NCI-H187 (cell line): ENCODE data around the gene SAMD1.

Source experiments
- DNase-seq, 2 experiments: peaks; one replicate each; lab custom pipeline; 2025; lab: John Stamatoyannopoulos, UW

The SAMD1 gene

GRCh38 chr19:14113762-14114414, 23.3 kb upstream of the SAMD1 start:
- DNase-seq, result no peak

DNA sequence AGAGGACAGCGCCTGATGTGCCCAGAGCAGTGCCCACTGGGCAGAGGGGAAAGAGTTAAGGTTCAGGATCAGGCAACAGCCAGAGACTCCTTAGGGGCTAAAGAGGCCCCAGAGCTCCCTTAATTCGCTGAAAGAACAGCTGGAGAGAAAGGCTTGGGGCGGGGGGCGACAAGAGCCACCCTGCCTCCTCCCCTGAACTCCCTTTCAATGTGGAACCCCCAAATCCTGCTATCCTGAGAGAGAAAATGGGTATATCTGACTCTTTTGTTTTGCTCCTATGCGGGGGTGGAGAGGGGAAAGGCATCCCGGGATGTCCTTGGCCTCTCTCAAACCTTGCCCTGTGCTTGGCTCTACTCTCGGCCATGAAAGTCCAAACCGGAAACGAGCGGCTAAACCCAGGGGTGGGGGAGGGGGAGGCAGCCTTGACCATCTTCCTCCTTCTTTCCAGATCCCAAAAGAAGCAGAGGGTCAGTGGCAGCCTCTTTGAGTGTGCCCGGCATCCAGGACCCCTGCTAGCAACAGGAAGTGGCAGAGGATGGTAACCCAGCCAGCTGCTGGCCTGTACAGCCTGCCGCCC, 22.3 kb upstream of the SAMD1 start:
- DNase-seq, result no peak

GRCh38 chr19:14112051-14112808, 21.7 kb upstream of the SAMD1 start:
- DNase-seq, result no peak

DNA sequence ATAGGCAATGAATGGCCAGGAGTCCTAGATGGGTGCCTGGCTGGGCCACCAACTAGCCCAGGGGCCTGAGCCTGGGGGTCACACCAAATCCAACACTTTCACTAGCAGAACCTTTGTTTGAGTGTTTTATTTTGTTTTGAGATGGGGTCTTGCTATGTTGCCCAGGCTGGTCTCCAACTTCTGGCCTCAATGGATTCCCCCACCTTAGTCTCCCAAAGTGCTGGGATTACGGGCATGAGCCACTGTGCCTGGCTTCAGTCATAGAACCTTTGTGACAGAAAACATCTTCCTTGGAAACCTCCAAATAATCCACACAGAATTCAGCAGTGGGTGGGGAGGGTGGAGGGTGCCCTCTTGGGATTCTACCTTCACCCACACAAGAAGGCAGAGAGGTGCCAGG, 20.9 kb upstream of the SAMD1 start:
- no peak for DNase-seq

GRCh38 chr19:14110650-14111049, 20.1 kb upstream of the SAMD1 start:
- DNase-seq, result no peak

DNA sequence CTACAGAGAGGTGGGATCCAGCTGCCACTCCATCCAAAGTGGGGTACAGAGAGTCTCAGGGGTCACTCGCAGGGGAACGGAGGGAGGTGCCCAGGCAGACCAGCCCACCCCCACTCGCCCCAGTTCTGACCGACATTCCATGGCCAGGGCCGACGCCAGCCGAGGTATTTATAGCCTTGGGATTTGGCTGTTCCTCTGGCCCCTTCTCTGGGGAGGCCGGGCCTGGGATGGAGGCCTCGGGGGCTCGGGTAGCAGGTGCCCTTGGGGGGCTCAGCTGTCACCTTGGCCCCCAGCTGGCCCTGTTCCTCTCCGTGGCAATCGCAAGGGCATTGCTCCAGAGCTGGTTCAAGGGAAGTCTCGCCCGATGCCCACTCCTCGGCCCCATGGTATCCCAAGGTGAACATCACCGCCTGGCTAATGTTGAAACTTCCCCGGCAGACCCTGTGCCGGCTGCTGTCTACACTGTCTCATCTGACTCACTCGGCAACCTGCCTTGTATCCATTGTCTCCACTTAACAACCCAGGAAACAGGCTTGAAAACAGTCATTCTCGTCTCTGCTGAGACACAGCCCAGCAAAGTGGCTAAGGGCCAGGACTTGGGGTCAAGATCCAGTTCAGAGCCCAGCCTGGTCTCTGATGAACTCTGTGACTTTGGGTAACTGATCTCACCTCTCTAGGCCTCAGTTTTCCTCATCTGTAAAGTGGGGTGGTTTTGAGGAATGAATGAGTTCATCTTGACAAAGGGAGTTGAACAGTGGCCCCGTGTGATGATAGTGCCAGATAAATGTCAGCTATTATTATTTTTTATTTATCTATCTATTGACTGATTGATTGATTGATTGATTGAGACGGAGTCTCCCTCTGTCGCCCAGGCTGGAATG, 17.3 kb upstream of the SAMD1 start:
- DNase-seq, result no peak

- DNase-seq, result no peak
These were observed 16.3 kb upstream of the SAMD1 start for GRCh38 chr19:14106840-14107239.

DNA sequence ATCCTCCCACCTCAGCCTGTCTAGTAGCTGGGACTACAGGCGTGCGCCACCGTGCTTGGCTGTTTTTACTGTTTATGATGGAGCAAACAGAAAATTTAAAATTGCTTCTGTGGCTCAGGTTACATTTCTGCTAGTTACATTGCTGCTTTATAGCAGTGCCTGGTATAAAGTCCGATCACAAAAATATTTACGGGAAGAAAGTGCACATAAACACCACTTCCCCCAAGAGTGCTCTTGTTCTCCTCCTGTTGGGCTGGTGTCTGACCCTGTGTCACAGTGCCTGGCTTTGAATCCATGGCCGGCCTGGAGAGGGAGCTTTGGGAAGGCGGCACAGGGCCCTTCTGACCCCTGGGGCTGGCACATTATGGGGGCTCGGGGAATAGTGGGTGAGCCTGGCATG, 15.1 kb upstream of the SAMD1 start:
- no peak for DNase-seq

GRCh38 chr19:14103310-14103709, 12.8 kb upstream of the SAMD1 start:
- no peak for DNase-seq

DNA sequence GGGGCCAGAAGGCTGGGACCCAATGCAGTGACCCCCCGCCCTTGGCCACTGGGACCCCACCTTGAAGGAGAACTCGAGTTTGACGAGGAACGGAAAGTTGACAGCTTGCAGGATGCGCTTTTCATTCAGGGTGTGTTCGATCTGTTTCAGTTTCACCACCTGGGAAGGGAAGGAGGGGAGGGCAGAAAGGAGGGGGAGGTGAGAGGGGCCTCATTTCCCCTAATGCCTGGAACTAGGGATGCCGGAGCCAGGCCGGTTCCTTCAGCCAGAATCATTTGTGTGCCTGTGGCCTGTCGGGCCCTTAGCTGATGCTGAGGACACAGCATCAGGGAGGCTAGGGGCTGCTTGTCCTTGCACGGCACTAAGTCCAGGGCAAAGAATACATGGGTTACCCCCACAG, 12.2 kb upstream of the SAMD1 start:
- DNase-seq, result no peak

DNA sequence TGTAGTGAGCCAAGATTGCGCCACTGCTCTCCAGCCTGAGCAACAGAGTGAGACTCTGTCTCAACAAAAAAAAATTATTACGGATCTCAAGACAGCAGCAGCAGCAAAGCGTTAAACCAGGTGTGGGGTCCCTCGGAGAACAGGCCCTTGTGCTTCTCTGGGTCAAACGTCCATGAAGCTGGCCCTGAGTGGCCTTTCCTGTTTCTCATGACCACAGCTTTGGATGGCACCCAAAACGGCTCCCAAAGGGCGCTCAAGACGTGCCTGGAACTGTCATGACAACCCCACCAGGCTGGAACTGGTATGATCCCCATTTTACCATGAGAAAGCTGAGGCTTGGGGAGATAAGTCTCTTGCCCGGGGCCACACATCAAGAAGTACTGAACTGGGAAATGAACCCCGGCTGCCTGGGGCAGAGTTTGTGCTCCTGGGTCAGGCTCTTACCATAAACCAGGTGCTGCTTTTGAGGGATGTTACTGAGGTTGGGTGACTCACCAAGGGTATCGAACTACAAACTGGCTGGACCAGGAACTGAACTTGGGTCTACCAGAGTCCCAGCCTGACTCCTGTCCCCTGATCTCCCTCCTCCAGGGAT, 11.6 kb upstream of the SAMD1 start:
- DNase-seq, result no peak

- no peak for DNase-seq
These were observed 10.5 kb upstream of the SAMD1 start for GRCh38 chr19:14101003-14101545.

- no peak for DNase-seq
These were observed 7.1 kb upstream of the SAMD1 start for GRCh38 chr19:14097532-14098151.

DNA sequence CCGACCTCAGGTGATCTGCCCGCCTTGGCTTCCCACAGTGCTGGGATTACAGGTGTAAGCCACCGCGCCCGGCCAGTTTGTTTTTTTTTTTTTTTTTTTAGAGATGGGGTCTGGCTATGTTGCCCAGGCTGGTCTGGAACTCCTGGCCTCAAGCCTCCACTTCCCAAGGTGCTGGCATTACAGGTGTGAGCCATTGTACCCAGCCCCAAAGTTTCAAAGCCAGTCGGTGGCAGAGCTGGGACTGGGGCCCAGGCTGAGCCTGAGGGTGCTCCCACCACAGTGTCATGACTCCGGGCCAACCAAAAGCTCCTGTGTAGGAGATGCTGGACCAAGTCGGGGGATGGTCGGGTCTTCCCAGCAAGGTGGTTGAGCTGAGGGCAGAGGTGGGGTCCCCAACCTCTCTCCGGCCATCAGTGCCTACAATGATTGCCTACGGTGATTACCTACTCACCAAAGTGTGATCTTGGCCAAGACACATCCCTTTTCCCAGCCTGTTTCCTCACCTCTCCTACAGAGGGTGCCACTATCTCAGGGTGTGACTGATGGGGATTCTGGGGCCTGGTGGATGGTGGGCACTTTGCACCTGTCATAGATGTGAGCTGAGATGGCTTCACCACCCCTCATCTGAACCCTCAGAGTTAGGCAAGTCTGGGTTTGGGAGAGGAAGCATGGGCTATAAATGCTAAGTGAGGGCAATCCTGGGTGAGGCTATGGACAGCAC, 5.9 kb upstream of the SAMD1 start:
- DNase-seq, result no peak

- no peak for DNase-seq
These were observed 4.3 kb upstream of the SAMD1 start for GRCh38 chr19:14094854-14095253.

GRCh38 chr19:14093117-14093823, 2.7 kb upstream of the SAMD1 start:
- DNase-seq, result no peak

GRCh38 chr19:14091813-14092462, 1.4 kb upstream of the SAMD1 start:
- DNase-seq, result no peak

DNA sequence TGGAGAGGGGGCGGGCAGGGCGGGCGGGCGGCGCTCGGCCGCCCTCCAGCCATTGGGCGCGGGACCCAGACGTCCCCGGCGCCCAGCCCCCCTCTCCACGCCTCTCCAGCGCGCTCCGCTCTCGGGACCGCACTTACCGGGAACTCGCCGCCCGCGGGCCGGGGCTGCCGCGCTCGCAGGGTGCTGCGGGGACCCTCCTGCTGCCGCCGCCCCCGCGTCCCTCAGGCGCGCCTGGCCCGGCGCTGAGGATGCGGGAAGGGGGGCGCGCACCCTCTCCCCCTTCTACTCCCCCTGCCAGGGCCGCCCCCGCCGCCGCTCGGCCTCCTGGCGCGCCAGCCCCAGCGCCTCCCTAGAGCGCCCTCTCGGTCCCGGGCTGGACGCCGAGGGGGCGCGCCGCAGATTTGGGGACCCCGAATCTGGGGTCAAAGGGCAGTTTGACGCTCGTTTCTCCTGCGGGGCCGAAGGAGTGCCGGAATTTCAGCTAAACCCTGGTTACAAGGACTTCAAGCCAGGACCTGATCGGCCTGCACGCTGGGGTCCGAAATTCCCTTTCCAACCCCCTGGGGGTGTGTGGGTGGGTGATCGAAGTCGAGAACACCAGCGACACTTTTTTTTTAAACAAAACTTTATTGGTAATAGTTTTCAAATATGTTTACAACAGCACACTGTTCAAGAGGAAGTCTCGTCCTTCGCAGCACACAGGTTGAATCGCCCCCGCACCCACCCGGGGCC, 696 bp upstream of the SAMD1 start:
- peak in 1 of 2 experiments; percentile 66 for DNase-seq
